HG03103 (cell line): ENCODE data around the gene VEGFC.

Experiments used
- ATAC-seq: cut with Tn5 transposase; IDR thresholded peaks from one replicate; pipeline ENCODE4 v1.9.1; 2021; ENCODE audit warnings: low read depth; ENCODE audit not compliant: unreplicated experiment

VEGFC gene

DNA sequence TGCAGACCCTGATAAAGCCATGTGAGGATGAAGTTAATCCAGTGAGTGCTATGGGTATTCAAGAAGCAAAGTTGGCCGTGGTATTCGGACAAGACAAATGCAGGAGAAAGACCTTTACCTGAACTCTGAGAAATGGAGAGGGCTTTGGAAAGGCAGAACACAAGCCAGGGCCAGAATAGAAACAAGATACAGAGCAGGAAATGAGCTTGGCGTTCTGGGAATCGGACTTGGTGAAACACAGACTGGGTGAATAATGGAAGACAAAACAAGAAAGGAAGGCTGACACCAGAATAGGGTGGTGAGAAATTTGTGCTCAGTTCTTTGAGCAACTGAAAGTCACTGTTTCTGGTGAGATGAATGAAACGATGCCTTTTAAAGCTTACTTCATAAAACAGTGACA is 83.3 kb downstream of the VEGFC start:
- no peak for ATAC-seq

DNA sequence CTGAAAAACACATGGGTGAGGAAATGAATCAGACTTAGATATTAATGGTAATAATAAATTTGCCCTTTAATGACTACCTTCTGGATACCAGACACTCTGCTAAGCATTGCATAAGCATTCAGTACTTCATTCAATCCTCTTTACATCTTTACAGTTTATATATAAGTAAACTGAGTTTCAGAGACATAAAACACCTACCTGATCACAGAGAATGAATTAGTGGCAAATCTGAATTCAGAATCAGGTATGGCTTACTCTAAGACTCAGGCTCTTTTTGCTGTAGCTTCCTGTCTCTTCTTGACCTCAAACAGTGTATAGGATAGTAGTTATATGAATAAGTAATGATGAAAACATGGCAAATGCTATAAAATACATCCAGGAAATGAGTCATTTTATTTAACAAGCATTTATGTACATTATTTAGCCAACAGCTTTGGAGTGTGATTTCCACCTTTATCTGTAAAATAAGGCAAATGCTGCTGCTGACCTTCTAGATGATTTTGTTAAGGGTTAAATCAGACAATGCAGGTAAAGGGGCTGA is 83.9 kb downstream of the VEGFC start:
- no peak for ATAC-seq

DNA sequence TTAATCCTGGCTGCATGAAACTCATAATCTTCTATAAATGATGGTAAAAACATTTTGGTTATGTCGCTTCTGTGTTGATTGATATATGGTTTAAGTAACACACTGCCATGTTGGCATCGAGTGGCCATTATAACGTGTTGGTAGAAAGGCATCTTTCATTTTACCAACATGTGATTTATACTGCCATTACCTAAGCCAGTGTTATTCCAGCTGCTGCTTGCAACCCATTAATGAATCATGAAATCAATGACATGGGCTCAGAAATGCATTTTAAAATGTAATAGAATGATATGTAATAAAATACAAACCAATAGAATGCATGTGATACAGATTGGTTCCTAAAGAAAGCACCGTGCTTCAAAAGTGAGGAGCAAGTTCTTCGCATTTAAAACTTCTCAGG is 102.0 kb downstream of the VEGFC start:
- ATAC-seq = no peak

DNA sequence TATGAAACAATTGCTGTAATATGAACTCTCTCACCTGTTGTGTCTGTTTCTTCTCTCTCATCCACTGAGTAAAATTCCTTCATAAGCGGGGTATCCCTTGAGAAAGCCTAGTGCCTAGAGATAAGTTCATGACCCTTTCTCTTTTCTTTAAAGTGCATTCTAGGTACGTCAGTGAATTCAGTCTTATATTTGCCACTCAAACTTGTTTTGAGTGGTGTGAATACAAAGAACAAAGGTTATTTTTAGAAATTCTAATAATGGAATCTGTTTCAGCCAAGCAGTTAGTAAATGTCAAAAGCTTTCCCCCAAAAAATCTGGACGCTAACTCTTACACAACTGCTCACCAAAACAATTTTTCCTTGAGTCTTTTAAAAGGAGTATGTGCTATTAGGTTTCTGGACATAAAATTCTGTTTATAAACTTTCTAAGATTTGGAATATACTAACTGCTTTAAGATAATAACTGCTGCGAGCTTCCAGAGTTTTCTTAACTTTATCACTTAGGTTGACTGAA is 112.0 kb downstream of the VEGFC start:
- ATAC-seq = no peak

DNA sequence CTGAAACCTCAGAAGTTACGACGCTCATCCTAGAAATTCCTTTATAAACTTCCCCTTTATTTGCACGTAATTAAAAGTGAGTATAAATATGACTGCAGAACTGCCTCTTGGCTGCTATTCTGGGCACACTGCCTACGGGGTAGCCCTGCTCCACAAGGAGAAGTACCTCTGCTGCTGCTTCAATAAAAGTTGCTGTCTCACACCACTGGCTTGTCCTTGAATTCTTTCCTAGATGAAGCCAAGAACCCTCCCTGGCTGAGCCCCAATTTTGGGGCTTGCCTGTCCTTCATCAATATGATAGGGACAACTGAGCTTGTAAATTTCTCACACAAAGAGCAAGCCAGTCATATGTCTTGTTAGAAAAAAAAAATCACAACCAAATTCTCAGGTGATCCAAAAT is 115.8 kb downstream of the VEGFC start:
- no peak for ATAC-seq

DNA sequence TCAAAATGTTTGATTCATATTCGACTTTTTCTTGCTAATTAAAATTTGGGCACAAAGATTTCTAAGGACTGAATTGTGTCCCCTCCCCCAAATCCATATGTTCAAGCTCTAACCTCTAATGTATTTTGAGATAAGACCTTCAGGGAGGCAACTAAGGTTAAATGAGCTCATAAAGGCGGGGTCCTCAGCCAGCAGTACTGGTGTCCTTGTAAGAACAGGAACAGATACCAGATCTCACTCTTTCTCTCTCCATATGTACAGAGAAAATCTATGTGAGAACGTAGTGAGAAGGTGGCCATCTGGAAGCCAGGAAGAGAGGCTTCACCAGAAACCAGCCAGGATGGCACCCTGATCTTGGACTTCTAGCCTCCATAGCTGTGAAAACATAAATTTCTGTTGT is 116.9 kb downstream of the VEGFC start:
- ATAC-seq = no peak

DNA sequence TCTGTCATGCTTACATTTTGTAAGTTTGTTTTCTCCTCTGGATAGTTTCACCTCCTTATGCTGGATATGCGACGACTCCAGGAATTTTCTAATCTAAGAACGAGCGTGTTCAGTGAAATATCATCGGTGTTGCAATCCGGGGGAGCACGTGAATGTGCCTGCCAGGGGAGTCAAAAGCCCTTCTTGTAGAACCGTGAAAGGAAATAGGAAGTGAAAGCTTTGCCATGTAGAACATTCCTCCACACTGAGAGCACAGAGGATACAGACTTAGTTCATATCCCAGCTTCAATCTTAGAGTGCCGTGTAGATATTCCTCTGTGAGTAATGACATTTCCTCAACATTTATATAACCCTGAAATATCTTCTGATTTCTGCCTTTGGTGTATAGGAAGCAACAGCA is 121.2 kb downstream of the VEGFC start:
- no peak for ATAC-seq

DNA sequence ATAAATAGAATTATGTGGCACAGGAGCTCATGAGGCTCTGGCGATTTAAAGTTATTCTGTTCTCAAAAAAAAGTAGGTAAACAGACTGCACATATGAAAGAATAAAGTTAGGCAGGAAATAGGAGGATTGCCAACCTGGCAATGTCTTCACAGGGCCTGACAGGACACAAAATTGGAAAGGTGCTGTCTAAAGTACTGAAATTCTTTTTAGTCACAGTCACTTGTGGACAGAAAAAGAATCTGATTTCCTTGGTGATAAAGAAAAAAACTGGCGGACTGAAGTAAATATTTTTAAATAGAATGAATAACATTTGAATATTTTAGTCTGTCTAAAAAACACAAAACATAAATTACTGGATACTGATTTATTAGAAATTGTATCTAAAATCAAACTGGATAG is 124.4 kb downstream of the VEGFC start:
- no peak for ATAC-seq

DNA sequence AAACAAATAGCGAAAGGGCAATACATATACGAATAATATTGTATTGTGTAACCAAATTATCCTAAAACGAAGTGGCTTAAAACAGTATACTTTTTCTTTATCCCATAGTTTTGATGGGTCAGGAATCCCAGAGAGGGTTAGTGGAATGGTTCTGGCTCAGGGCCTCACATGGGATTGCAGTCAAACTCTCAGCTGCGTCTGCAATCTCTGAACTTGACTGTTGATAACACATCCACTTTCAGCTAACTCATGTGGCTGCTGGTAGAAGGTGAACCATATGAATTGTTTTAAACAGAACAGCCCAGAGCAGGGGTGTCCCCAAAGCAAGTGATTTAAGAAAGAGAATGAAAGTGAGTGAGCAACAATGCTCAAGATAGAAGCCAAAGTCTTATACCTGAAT is 127.8 kb downstream of the VEGFC start:
- no peak for ATAC-seq

DNA sequence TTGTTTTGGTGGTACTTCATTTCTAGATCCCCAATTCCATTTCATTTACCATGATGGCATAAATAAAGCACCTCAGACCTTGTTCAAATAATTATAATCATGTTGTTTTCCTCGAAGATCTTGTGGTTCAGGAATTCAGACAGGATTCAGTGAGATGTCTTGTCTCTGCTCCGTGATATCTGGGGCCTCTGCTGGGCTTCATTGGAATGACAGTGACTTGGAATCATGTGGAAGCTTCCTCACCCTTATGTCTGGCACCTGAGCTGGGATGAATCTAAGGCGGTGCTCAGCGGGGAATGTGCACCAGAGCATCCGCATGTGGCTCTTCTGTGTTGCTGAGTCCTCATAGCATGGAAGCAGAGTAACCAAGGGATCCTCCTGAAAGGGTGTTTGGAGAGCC is 132.2 kb downstream of the VEGFC start:
- no peak for ATAC-seq

DNA sequence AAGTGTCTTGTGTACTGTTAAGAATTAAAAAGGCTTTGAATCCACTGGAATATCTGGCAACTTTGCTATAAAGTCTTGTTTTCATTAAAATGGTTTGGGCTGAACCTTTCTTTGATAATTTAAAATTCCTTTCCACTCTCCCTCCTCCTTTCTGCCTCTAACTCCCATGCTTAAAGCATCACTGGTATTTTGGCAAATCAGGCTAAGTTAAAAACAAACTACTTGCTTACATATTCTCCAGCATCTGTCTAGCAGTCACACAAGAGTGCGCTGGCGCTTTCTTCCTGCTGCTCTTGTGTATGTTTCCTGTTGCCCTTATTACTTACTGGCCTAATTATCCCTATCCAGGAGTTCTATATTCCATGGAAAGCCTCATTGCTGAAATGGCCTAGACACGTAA is 136.6 kb downstream of the VEGFC start:
- no peak for ATAC-seq

DNA sequence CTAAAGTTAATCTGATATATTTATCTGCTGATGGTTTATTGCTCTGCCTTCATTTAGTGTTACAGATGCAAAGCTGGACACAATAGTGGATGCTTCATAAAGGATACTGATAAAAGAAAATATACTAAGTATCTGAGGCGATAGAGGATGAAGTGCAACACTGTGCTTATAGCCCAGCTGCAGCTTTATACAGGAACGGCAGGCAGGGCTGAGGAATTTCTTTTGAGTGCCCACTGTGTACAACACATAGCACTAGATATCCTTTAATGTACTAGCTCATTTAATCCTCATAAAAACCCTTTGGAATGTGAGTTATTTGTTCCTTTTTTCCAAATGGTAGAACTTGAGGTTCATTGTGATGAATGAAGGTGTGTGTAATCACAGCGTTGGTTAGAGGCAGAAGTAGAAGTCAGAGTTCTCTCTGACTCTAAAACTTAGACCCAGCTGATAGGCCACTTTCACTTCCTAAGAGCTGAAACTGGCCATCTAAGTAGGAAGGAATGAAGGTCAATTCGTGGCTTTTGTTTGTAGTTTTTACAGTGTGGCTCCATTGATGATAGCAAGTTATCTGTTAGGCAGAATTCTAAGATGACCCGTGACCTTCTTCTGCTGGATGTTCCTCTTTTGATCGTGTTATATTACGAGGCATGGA is 138.0 kb downstream of the VEGFC start:
- ATAC-seq = no peak

DNA sequence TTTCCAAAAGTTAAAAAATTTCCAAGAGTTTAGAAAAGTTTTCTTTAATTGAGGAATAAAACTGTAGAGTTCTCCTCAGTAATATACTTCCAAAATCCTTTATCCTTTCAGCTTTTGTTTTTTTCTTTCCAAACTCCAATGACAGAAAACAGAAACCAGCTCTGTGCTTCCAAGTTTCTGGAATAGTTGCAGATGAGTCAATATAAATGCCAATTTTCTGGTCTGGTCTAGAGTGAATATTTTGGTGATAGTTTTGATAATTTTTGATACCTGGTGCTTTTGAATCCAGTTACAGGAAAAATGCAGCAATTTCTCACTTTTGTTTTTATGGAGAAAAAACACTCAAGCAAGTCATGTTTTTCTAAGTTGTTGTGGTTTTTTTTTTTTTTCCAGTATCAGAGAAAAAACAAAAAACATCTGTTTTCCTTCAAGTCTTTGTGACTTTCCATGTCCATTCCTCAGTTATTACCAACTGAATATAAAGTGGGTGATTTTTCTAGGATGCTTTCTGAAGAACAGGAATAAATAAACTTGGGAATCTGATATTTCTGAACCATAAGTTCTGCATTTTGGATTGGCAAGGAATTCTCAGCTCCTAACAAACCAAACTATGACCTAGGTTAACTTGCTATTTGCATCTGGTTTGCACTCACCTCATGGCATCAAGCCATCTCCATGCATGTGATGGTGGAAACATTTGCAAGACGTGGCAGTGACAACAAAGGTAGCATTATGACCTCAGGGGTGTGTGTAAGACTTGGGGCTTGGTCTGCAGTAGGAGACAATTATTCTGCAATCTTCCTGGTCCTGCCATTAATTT is 139.1 kb downstream of the VEGFC start:
- no peak for ATAC-seq

DNA sequence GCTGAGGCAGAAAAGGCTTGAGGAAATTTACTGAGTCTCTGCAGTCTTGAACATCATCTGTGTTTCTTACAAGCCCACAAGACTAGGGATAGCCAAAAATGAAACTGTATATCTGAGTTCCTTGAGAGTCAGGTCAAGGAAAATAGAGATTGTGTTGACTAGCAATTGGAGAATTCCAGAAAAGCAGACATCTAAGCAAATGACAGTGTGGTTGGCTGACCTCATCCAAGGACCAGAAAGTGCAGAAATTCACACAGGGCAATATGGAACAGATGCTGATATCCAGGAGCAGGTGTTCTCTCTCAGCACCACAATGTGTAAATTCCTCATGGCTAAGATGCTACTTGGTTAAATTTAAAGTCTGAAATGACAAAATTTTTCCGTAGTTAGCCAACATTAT is 146.4 kb downstream of the VEGFC start:
- ATAC-seq = no peak

DNA sequence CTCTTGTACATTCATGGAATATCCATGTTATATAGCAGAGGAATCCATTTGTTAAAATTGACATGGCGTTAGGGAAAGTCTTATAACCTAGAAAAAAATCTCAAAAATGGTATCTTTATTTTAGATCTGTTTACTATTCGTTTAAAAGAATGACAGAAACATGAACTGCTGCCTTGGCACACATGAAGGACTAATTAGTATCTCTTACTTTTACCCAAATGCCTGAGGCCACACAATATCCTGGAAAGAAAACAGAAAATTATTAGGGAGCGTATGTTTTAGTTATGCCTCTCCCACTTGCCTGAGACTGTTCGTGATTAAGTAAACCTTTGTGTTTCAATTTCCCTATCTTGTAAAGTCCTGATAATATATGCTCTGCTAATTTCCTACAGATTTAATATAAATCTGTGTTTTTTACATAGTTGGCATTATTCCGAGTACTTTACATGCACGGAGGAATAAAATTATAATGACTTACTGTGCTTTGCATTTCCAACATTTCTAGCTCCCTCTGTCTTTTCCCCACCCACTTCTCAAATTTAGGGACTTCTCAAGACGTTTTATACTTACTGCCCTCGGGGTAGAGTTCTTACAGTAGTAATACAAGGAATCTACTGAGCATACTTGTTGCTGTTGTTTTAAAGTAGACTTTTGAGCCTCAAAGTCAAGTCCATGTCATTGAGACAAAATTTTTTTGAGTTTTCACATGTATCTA is 147.3 kb downstream of the VEGFC start:
- ATAC-seq = no peak

DNA sequence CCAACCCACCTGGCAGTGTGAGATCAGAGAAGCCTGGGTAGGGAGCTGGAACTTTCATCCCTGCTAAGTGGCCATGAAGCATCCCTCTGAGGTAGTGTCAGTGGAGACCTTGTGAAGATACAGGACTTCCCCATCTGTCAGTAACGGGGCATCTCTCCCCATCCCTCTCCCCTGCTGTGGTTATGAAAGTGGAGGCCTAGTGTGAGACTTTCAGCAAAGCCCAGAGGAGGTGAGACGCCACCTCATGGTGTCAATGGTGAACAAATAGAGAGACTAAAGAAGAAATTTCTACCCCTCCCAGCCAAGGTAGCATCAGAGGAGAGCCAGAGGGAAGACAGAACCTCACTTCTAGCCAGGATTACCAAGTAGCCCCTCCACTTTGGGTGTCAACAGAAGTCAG is 150.2 kb downstream of the VEGFC start:
- ATAC-seq = peak; percentile 79

DNA sequence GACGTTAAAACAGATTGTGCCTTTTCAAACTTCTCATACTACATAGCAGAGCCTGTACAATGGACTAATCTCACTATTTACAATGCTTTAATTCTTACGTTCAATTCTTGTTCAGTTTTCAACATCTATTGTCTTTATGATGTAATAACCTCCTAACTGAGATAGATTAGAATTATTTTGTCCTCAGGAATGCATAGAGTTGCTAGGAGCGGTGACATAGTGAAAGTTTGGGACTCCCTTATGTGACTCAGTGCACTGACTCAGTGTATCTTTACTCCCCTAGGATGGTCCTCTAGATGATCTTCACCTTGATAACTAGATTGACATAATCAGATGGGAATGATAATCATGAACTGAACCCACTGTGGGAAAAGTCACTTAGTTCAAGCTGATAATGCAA is 151.5 kb downstream of the VEGFC start:
- ATAC-seq = no peak

DNA sequence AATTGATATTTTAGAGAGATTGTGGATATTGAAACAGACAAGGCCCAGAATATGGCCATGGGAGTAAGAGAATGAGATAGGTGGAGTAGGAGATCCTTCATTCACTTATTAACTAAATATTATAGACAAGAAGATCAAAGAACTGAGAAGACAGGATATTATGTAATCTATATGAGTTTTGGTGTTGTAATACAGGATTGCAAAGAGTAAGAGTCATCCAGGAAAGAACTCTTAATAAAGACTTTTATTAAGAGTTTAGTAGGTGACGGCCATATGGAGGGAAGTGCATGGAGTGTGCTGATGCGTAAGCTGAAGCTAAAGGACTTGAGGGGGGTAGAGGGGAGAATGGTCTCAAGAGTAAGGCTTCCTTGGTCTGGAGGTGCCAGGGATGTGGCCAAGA is 153.7 kb downstream of the VEGFC start:
- no peak for ATAC-seq

DNA sequence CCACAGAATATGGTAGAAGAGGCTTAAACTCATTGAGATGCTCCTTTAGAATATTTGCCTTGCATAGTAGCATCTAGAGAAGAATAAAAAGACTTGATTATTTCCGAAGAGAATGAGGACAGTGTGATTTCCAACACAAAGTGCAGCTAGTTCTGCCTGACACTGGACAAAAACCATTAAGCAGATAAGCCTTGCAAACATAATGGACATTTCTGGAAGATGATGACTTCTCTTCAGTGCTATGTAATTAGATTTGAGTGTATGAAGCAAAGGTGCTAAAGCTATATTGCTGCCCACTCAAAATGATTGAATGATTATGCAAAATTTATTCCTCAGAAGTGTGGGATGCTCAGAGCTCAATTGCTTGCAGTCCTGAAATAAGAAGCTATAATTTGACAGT is 156.4 kb downstream of the VEGFC start:
- ATAC-seq = no peak

DNA sequence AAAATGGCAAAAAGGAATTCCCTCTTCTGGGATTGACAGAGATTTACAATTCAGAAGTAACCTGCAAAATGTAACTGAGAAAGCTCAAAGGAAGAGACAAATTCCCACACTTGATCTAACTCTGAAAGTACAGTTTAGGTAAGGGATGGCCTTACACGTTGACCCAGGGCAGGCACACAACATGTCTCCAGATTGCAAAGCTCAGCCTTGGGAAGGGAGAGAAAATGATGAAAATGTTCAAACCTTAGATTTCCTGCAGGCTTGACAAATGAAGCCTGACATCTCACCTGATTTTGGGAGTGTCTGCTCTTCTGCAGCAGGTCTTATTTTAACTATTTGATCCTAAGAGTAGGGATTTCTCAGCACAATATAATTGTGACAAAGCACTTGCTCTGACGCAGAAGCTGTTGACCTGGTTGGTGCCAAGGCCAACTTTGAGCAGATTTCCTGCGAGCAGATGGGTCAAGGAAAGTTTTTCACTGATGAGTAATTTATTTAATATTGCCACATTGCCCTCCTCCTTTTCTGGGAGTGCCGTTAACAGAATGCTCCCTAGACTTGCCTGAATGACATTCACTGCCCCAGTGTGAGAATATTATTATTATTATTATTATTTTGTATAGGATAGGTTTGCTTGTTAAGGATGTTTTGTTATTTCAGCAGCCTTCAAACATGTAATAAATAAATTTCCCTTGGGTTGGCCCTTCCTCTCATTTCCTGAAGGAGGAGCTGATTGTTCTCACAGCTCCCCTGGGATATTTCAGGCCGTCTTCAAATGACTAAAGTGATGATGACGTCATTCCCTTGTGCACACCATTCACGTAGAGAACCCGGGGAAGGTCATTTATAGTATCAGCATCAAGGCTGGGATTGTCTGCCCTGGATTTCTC is 157.1 kb downstream of the VEGFC start:
- no peak for ATAC-seq
